CMK (cell line): ENCODE data around the gene PIP5K1B.

Source experiments
- DNase-seq: peaks from one replicate; pipeline ENCODE4 v3.0.0-alpha.2; 2010; ENCODE audit warnings: low read depth

PIP5K1B gene

DNA sequence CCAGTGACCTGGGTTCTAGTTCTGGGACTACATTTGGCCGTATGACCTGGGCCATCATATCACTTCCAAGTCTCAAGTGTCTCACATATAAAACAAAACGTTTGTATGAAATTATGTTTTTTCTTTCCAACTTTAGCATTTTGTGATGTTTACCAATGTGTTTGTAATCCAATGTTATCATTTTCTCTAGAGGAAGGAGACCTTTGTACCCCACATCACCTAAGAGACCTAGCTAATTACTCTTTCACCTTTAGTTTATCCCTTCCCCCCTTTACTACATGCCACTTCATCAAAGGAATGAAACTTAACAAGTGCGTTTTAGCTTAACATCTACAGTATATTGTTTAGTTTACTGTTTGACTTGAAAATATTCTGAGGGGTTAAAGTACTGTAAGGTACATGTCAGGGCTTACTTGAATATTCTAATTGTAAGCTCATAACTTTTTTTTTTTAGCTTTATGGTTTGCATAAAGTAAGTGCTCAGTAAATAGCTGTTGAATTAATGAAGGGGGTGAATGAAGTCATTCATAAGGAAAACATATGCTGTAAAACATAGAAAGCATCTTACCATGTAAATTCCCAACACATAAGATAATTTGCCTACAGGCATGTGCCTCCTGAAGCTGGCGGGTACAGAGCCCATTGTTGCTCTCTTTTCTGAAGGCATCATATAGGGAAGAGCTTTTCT lies 2.9 kb downstream of the PIP5K1B start:
- no peak for DNase-seq

DNA sequence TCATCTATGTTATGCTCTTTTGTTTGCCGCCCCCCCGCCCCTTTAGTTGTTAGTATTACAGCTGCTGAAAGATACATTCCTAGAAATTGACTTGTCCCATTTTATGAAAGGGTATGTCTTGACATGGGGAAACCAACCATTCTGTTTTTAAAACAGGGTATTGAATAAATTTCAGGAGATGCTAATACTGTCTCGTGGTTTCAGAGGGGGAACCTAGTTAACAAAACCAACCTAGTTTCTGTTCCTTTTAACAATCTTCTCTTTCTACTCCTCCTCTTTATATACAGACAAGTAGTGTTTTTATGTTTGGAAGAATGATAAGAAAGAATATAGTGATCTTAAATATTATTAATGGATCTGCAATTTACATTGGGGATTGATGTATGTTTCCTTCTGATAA lies 3.5 kb downstream of the PIP5K1B start:
- DNase-seq: no peak

DNA sequence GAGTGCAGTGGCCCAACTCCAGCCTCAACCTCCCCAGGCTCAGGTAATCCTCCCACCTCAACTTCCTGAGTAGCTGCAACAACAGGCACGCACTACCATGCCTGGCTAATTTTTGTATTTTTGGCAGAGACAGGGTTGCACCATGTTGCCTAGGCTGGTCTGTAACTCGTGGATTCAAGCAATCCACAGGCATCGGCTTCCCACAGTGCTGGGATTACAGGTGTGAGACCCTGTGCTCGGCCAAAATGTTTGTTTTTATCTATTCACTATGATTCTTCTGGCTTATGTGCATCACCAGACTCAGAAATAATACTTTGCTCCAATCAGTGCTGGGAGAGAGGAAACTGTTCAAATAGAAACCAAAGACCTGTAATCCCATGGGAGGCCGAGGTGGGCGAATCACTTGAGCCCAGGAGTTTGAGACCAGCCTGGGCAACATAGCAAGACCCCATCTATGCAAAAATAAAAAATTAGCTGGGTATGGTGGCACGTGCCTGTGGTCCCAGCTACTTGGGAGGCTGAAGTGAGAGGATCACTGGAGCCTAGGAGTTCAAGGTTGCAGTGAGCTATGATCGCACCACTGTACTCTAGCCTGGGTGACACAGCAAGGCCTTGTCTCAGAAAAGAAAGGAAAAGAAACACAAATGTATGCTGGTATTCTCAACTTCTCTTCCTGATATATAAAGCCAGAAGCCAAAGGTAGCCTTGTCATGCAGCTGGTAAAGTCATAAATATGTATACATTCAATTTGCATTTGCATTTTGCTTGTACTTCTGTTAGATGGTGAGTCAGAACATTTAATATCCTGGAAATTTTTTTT lies 4.5 kb downstream of the PIP5K1B start:
- DNase-seq: no peak

DNA sequence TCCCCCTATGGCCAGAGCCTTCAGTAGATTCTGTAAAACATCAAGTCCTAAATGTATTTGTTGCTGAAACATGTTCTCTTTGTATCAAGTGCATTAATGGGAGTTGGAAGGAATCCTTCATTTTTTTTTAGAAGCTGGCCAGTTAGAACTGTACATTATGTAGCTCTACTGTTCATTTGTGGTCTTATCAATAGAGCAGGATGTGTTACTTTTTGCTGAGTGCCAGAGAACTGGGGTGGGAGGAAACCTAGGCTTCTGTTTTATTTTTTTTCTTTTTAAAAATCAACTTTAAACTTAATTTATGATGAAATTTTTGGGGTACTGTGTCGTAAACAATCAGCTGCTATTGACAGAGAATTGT lies 5.1 kb downstream of the PIP5K1B start:
- DNase-seq: no peak

DNA sequence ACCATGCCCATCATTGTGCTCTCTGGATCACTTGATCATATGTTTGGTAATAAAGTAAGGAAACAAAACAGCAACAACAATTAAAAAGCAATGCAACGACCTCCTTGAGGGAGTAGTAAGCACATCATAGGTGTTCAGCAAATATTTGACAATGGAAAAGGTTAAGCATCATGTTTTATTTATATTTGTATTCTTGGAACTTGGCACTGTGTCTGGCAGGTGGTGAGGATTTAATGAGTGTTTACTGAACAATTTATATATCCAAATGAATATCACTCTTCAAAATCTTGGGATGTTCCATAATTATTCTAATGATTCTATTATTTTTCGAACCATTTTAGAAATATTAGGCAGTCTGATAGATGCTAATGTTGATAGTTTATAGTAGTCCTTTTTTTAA lies 6.2 kb downstream of the PIP5K1B start:
- DNase-seq: no peak

DNA sequence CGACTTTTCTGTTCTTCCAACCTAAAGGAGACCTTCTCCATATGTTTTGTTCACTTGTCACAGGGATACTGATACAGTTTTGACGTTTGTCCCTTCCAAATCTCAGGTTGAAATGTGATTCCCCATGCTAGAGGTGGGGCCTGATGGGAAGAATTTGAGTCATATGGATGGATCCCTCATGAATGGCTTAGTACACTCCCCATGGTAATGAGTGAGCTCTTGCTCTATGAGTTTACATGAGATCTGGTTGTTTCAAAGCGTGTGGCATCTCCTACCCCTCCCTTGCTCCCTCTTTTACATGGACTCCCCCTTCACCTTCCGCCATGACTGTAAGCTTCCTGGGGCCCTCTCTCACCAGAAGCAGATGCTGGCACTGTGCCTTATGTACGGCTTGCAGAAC lies 6.9 kb downstream of the PIP5K1B start:
- DNase-seq: no peak

DNA sequence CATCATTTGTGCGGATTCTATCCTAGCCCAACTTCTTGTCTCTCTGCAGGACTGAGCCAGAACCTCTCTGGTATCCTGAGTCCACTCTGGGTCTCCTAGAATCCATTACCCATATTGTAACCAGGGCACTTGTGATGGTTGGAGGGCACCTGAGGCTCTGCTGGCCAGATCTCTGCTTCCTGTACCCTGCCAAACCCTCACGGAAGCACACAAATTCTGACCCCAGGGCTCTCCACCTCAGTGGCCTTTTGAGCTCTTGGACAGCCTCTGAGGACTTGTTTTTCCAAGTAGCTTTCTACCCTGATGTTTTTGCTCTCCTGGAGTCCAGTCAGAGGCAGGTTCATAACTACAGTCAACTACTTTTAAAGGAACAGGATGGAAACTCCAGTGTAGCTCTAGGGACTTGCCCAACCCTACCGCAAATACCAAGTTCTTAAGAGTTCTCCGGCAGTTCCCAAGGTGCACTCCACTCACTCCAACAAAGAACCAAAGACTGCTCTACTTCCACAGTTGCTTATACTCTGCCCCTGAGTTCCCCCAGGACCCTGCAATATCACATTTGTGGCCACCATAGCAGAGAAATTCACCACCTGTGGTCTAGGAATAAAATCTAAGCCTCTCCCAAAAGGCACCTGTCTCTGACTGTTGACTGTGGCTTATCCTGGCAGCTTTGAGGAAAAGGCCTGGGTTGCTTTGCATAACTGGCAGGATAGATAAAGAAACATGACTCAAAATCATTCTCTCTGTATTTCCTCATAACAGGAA lies 9.6 kb downstream of the PIP5K1B start:
- no peak for DNase-seq

DNA sequence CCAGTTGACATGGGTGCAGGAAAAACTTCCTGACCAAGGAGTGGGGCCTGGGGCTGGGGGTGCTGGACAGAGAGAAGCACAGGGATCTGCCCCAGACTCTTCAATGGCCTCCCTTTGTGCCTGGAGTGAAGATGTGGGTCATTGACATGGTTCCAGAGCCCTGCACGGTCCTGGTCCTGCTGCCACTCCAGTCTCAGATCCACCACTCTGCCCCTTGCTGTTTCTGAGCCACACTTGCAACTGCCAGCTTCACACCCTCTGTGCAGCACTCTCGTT lies 10.1 kb downstream of the PIP5K1B start:
- DNase-seq: no peak

DNA sequence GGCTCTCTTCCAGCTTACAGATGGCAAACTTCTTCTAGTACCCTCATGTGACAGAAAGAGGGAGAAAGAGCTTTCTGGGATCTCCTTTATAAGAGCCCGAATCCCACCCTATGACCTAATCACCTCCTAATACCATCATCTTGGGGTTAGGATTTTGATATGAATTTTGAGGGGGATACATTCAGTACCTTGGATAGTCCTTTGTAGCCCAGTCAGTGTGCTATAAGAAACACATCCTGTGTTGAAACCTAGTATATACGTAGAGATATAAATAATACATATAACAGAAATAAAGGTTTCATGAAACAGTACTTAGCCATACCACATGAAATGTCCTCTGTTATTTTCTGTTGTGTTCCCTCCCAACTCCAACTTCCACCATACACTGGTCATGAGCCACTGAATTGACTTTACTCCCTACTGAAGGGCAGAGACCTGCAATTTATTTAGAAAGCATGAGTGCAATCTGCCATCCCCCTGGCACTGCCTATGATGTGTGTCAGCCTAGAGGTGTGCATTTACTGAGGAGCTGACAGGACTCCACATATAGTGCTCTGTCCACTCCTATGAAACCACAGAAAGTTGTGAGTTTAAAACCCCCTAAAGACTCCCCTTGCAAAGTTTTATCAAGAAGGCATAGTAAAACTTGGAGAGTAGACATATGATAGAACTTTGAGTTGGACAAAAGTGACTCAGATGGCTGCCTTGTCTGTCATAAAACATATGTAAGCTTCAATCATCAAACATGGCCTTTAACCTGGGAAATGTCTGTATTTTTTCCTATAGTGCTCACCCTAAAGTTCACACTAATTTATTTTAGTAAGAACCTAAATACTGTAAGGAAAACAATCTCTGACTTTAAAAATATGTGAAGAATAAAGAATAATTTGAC lies 12.8 kb downstream of the PIP5K1B start:
- DNase-seq: no peak

DNA sequence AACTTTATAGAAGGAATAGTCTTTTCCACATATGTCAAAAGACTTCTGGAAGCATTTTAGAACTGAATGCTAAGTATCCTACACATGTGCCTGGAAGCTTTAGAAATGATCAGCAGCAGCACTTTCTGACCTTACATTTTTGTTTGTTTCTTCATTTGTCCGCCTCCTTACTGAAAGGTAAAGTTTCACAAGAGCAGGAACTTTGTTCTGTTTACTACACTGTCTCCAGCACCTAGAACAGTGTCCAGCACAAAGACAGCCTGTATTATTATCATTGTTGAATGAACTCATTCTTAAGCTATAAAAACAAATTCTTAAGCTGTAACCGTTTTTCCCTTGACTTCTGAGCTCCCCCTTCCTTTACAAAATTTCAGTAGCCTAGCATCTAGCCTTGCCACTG lies 14.8 kb downstream of the PIP5K1B start:
- DNase-seq: no peak

DNA sequence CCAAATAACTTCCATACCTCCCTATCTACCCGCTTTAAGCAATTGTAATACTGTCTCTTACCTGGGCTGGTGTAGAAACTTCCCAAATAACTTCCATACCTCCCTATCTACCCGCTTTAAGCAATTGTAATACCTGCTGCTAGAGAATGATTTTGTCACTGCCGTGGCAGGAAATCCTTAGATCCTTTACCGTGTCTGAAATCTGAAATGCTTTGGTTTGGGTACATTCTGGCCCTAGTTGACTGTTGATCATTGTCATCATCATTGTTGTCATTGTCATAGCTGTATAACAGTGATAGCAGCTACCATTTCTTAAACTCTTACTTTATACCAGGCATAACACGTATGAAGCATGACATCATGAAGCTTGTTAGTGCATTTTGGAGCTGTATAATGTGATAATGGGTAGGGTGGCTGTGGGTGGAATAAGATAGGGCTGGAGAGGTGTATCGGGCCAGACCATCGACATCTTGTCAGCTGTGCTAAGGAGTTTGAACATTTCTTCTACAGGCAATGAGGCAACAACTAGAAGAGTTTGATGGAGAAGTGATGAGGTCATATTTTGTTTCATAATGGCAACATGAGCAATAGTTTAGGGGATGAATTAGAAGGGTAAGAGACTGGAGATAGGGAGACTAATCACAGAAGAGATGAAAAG lies 15.7 kb downstream of the PIP5K1B start:
- DNase-seq: no peak

DNA sequence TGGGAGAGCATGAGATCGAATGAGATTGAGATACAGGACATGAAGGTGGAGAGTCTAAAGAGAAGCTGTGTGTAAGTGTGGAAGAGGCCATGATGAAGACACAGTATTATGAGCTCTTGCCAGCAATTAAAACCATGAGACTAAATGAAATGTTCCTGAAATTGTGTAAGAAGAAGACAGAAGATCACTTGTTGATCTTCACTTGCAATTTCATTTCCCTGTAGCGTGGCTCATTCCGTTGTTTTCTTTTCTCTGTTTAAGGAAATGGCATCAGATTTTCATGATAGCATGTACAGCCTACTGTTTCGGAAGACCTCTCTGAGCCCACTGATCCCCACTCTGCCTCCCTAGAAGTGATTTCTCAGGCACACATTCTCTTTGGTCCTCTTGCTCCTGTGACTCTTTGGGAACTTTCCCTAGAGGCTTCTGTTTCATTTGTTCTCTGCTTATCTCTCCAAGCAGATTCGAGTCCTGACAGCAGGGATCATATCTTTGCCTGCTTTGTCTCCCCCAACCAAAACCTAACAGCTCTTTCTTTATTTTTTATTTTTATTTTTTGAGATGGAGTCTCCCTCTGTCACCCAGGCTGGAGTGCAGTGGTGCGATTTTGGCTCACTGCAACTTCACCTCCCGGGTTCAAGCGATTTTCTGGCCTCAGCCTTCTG lies 16.8 kb downstream of the PIP5K1B start:
- no peak for DNase-seq

DNA sequence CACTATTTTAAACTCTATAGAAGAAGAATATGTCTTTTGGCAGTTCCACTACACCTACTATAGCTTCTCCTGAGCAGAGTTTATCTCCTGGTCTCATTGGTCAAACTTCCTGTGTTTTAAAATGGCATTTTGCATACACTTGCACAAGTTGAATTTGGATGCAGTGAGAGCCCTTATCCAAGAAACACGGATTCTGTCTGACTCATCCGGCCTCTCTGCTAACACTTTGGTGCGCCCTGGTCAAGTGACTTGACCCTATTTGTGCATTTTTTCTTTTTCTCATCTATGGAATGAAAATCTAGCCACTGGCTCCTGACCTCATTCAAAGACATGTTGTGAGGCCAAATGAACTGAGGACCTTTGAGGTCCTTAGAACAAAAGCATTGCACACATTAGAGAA lies 20.0 kb downstream of the PIP5K1B start:
- no peak for DNase-seq

DNA sequence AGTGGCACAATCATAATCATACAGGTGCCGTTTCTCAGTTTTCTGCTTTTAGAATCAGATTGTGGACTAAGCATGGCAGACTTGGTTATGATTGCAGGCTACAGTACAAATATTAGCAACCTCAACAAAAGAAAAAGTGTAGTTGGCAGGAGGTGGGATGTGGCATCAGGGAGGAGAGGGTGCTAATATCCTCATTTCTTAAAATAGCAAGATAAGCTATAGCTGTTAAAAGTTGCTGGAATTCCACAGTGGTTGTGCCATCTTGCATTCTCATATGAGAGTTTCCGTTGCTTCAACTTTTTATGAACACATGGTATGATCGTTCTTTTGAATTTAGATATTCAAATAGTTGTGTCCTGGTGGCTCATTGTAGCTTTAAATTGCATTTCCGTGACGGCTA lies 21.4 kb downstream of the PIP5K1B start:
- DNase-seq: no peak

DNA sequence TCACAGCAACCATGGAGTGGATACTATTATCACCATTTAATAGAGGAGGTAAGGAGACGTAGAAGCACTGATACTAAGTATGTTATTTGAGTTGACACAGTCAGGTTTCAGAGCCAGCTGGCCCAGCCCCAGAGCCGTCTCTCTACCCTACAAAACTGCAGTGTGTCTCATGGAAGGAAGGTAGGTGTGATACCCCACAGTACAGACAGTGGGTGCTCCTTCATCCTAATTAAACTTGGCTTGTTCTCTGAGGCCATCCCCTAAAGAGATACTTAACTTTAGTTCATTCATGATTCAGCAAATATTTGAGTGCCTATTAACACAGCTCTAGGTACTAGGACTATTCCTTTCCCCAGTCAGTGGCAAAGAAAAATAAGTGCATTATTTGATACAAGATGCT lies 22.6 kb downstream of the PIP5K1B start:
- no peak for DNase-seq

DNA sequence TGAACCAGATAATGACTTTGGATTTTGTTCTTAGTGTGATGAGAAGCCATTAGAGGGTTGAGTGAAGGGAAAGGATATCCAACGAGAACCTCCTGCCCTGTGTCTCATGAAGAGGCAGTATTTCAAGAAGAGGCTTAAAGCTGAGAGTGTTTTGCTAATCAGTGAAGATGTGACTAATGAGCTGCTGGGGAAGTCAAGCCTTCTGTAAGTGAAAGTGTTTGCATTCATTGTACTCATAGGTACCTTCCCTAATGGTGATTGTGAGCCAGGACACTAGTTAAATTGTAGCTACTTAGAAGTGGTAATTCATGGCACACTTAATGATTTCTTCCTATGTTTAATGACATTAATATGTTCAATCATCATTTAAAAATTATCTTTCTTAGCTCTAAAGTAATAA lies 23.7 kb downstream of the PIP5K1B start:
- no peak for DNase-seq

DNA sequence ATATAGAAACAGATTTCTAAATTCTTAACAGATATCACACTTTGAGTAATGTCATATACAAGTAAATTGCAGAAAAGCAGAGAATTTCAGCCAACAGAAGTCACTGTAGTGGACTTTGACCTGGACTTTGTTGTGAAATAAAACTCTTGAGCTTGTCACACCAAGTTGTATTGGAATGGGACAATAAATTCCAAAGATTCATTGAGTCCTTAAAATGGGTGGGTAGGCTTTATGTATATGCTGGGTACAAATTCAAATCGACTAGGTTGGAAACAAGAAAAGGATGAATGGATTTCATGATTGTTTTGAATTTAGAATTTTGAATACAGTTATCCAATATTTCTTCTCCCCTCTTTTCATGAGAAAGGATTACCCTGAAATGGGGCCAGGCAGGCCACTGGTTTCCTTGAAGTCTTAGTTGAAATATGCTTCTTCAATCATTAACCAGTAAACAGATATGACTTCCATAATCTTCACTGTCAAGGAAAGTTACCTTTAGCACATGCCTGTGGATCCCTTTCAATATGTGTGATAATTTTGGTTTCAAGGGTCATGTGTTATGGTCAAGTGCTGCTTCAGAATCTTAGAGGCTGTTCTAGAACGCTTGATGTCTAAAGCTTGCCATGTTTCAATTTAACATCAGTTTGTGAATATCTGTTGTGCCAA lies 25.7 kb downstream of the PIP5K1B start:
- no peak for DNase-seq

DNA sequence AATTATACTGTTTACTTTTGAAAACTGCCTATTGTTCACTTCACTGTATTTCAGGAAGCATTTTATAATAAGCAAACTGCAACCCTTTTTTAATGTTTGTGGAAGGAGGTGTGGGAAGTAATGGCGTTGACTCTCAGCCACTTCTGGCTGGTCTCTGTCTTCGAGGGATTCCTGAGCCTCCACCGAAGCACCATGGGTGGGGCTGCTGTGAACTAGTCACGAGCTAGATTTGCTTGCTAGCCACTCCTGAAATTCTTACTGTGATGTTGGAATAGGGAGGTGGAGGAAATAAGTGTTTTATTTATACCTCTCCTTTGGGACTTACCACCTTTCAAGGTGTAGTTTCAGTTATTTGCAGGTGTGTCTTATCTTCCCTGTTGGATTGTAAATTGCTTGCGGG lies 26.8 kb downstream of the PIP5K1B start:
- no peak for DNase-seq

DNA sequence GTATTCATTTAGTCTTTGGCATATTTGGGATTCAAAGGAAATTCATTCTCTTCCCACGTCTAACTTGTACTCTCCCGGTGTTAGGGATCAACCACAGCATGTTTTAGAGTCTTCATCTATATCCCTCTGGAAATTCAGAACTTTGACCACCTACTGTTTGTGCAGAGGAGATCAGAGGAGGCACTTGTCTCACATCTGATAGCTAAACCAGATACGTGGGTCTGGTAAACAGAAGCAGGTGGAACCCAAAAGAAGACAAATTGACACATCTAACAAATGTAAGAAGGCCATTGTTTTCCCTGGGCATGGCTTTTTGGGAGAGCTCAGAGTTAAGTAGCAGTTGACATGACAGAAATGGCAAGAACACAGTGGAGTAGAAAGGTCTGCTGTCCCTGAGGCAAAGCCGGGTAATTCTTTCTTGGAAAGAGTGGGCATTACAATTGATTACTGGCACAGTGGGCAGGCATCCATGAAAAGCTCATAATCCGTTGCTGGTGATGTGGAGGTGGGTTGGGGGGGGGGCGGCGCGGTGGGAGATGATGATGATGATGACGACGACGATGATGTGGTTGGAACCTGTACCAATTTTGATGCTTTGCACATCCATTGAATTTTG lies 27.5 kb downstream of the PIP5K1B start:
- no peak for DNase-seq

DNA sequence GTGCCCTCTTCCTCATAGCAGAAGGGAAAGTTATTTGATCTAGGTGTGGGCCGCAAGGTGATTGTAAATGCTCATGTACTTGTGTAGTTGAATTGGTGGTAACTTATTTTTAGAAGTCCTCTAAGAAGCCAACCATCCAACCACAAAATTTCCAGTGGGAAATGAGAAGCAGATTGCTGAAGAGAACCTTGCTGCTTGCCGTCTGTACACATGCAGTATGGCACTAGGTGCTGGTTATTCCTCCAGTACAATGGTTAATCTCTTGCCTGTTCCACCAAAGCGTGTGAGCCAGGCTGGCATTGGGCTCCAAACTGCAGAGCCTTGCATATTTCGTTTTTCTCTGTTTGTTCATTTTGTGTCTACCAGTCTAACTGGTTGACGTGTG lies 28.0 kb downstream of the PIP5K1B start:
- no peak for DNase-seq
